Testis (tissue), 2 donors: ENCODE measurements around the gene SLC27A3.

Source experiments
- CTCF ChIP-seq, 3 experiments: fragments of 450-650 bp in 2 of 3; fragments of 200-600 bp in 1 of 3; sonication (generic) in 1 of 3; IDR thresholded peaks; one replicate each; pipeline ENCODE4 v1.5.1; 2016 to 2019; ENCODE audit warnings: antibody characterized with exemption in 3 of 3, mild to moderate bottlenecking in 2 of 3, moderate library complexity in 1 of 3
- POLR2A ChIP-seq: fragments of 450-650 bp; IDR thresholded peaks from one replicate; pipeline ENCODE4 v1.6.1; 2017; ENCODE audit warnings: antibody characterized with exemption, mild to moderate bottlenecking, moderate library complexity

GRCh38 chr1:153774026-153774595 is 1.1 kb upstream of the SLC27A3 start:
- TF ChIP-seq CTCF (IDR thresholded peaks at IDR 0.05) (no peak), POLR2A (no peak)
